ENCODE data around the gene SIGLEC5.

DNA sequence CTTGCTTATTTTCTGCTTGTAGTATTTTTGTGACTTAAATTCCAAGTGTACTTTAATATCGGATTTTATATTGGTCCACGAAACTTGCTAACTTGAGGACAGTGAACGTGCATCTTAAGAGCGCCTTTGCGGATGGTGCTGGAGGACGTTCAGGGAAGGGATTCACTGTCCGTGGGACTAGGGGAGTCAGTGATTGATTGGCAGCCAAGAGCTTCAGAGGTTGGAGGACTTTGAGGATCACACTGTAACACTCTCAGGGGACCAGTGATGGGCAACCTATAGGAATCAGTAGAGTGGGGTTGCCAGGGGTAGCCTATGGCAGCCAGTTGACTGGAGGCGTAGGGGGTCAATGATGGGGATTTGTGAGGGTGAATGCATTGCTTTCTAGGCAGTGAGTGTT, 58.6 kb downstream of the SIGLEC5 start:
- TF ChIP-seq, protein P1, sequence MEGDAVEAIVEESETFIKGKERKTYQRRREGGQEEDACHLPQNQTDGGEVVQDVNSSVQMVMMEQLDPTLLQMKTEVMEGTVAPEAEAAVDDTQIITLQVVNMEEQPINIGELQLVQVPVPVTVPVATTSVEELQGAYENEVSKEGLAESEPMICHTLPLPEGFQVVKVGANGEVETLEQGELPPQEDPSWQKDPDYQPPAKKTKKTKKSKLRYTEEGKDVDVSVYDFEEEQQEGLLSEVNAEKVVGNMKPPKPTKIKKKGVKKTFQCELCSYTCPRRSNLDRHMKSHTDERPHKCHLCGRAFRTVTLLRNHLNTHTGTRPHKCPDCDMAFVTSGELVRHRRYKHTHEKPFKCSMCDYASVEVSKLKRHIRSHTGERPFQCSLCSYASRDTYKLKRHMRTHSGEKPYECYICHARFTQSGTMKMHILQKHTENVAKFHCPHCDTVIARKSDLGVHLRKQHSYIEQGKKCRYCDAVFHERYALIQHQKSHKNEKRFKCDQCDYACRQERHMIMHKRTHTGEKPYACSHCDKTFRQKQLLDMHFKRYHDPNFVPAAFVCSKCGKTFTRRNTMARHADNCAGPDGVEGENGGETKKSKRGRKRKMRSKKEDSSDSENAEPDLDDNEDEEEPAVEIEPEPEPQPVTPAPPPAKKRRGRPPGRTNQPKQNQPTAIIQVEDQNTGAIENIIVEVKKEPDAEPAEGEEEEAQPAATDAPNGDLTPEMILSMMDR (IDR thresholded peaks at IDR 0.05), result no peak
- TF ChIP-seq POLR2A (IDR thresholded peaks at IDR 0.05), result no peak

Measured in body of pancreas (tissue), 4 donors.